ENCODE results near the gene TCP1. TPM values are rescaled to one million over a fixed set of nuclear protein-coding genes. Genes with fewer than 3 reads are reported as not detected.

Gene TCP1
- total RNA-seq (100 to 1,000 TPM; 129 to 206 TPM), polyA plus RNA-seq (100 to 1,000 TPM in 1 of 2 donors, 10 to 100 TPM in 1; 80.0 to 109 TPM)
- long read RNA-seq, donor 1, transcript TCP1-201 (12 exons, 2,499 nt), result major isoform, 50 of 137 reads
- long read RNA-seq, donor 1, partial matches to known transcripts, result 75 of 137 reads
- long read RNA-seq, donor 1, other reads (novel, unspliced or antisense), result 11 of 137 reads
- long read RNA-seq, donor 2, transcript TCP1-201 (12 exons, 2,499 nt), result major isoform, 10 of 58 reads
- long read RNA-seq, donor 2, partial matches to known transcripts, result 46 of 58 reads
- long read RNA-seq, donor 2, other reads (novel, unspliced or antisense), result 0 of 58 reads
- long read RNA-seq, donor 3, transcript TCP1-201 (12 exons, 2,499 nt), result major isoform, 15 of 31 reads
- long read RNA-seq, donor 3, partial matches to known transcripts, result 15 of 31 reads
- long read RNA-seq, donor 3, other reads (novel, unspliced or antisense), result 0 of 31 reads
- long read RNA-seq, donor 4, transcript TCP1-201 (12 exons, 2,499 nt), result major isoform, 7 of 34 reads
- long read RNA-seq, donor 4, partial matches to known transcripts, result 26 of 34 reads
- long read RNA-seq, donor 4, other reads (novel, unspliced or antisense), result 0 of 34 reads
- long read RNA-seq, donor 5, transcript TCP1-201 (12 exons, 2,499 nt), result major isoform, 41 of 194 reads
- long read RNA-seq, donor 5, partial matches to known transcripts, result 84 of 194 reads
- long read RNA-seq, donor 5, other reads (novel, unspliced or antisense), result 67 of 194 reads

GRCh38 chr6:159789377-159790148 lies at the start of gene TCP1:
Gene TCP1, minus strand, starts transcription at chr6:159789602. Its CDS starts 134 bp downstream, at chr6:159789468.
- Histone ChIP-seq H3K27ac (ENCODE audit: low read depth in 1 of 2, low read length in 1 of 2) (peak within 1 kb of the TSS; percentile 92 to 93), H3K9me3 (ENCODE audit: control insufficient read depth in 4 of 4, insufficient read depth in 3 of 4, low read length in 3 of 4) (no peaks in the 10 kb centered on the region), H3K4me3 (peak within 1 kb of the TSS; percentile 90), H3K4me1 (ENCODE audit: control insufficient read depth in 5 of 5, insufficient read depth in 5 of 5, low read length in 5 of 5) (peaks cover 7 to 27% (median 9%) of the 10 kb centered on the region in 5 donors), H3K27me3 (ENCODE audit: control insufficient read depth in 3 of 3, insufficient read depth in 3 of 3, low read length in 2 of 3) (no peaks in the 10 kb centered on the region), H3K36me3 (ENCODE audit: control insufficient read depth in 4 of 4, insufficient read depth in 4 of 4, low read length in 4 of 4) (peaks cover 6 to 35% (median 19%) of the 10 kb centered on the region in 4 donors), H3K9ac (ENCODE audit: insufficient read depth in 1 of 2, low read length in 2 of 2) (peak within 1 kb of the TSS; percentile 65 to 95)
- TF ChIP-seq CTCF (IDR thresholded peaks at IDR 0.05; ENCODE audit: control extremely low read depth, extremely low read depth), result no peak
- DNase-seq (peak; percentile 100), ATAC-seq (ENCODE audit: insufficient read depth, low FRiP score) (peak; percentile 91)
- WGBS, 2 donors, result 0% methylated on average over 63 to 64 of the region's 64 CpGs

GRCh38 chr6:159838020-159838744 lies 48.8 kb upstream of the TCP1 start:
- Histone ChIP-seq H3K4me1 (ENCODE audit: control insufficient read depth in 5 of 5, insufficient read depth in 5 of 5, low read length in 5 of 5) (no peaks in the 10 kb centered on the region), H3K36me3 (ENCODE audit: control insufficient read depth in 4 of 4, insufficient read depth in 4 of 4, low read length in 4 of 4) (no peaks in the 10 kb centered on the region), H3K27ac (ENCODE audit: low read depth in 1 of 2, low read length in 1 of 2) (no peak overlapping the region), H3K27me3 (ENCODE audit: control insufficient read depth in 3 of 3, insufficient read depth in 3 of 3, low read length in 2 of 3) (no peaks in the 10 kb centered on the region), H3K9ac (ENCODE audit: insufficient read depth in 1 of 2, low read length in 2 of 2) (no peak overlapping the region), H3K9me3 (ENCODE audit: control insufficient read depth in 4 of 4, insufficient read depth in 3 of 4, low read length in 3 of 4) (no peaks in the 10 kb centered on the region), H3K4me3 (no peak overlapping the region)
- TF ChIP-seq CTCF (IDR thresholded peaks at IDR 0.05; ENCODE audit: control extremely low read depth, extremely low read depth), result no peak
- WGBS, 2 donors, result 82 to 85% methylated on average over 7 of the region's 7 CpGs
- ATAC-seq (ENCODE audit: insufficient read depth, low FRiP score) (no peak), DNase-seq (peak in 1 of 3 donors; percentile 27)

GRCh38 chr6:159837511-159837910 lies 48.1 kb upstream of the TCP1 start:
- no peaks in the 10 kb centered on the region for H3K27me3 ChIP-seq (ENCODE audit: control insufficient read depth in 3 of 3, insufficient read depth in 3 of 3, low read length in 2 of 3)
- H3K4me3 ChIP-seq, result no peak overlapping the region
- TF ChIP-seq CTCF (IDR thresholded peaks at IDR 0.05; ENCODE audit: control extremely low read depth, extremely low read depth), result no peak
- no peaks in the 10 kb centered on the region for H3K36me3 ChIP-seq (ENCODE audit: control insufficient read depth in 4 of 4, insufficient read depth in 4 of 4, low read length in 4 of 4)
- no peak for DNase-seq
- 78 to 84% methylated on average over 8 of the region's 8 CpGs for WGBS, 2 donors
- H3K4me1 ChIP-seq (ENCODE audit: control insufficient read depth in 5 of 5, insufficient read depth in 5 of 5, low read length in 5 of 5), result no peaks in the 10 kb centered on the region
- no peak overlapping the region for H3K27ac ChIP-seq (ENCODE audit: low read depth in 1 of 2, low read length in 1 of 2)
- ATAC-seq (ENCODE audit: insufficient read depth, low FRiP score), result no peak
- no peak overlapping the region for H3K9ac ChIP-seq (ENCODE audit: insufficient read depth in 1 of 2, low read length in 2 of 2)
- no peaks in the 10 kb centered on the region for H3K9me3 ChIP-seq (ENCODE audit: control insufficient read depth in 4 of 4, insufficient read depth in 3 of 4, low read length in 3 of 4)
